Natural killer cell (primary cell): ENCODE results near the gene MACROH2A1. TPM values are rescaled to one million over a fixed set of nuclear protein-coding genes. Genes with fewer than 3 reads are reported as not detected.

Source experiments
- ATAC-seq, 3 donors: fragments of 150-1000 bp in 2 of 3; fragments of 200-7000 bp in 1 of 3; cut with Tn5 transposase; 1 replicate in 1 of 3; 2 replicates in 2 of 3; pipeline ENCODE4 v1.10.0; 2021; ENCODE audit warnings: mild to moderate bottlenecking in 2 of 3, moderate library complexity in 2 of 3
- DNase-seq, 2 donors: peaks; one replicate each; pipeline versions ENCODE4 v3.0.0 to v3.0.0-alpha.2; 2013 to 2021; ENCODE audit warnings: mixed read lengths in 1 of 2
- H3K27ac ChIP-seq: one replicate; pipeline ENCODE4 v1.5.1; 2013; ENCODE audit warnings: mild to moderate bottlenecking, low read length
- H3K27me3 ChIP-seq: one replicate; pipeline ENCODE4 v1.6.1; 2013; ENCODE audit warnings: low read length; ENCODE audit not compliant: control insufficient read depth, insufficient read depth
- H3K36me3 ChIP-seq: one replicate; pipeline ENCODE4 v1.6.1; 2013; ENCODE audit warnings: low read length; ENCODE audit not compliant: control insufficient read depth, insufficient read depth
- H3K4me1 ChIP-seq: one replicate; pipeline ENCODE4 v1.6.1; 2013; ENCODE audit warnings: low read length; ENCODE audit not compliant: control insufficient read depth, insufficient read depth
- H3K4me3 ChIP-seq: one replicate; pipeline ENCODE4 v1.5.1; 2013; ENCODE audit warnings: low read length
- H3K9me3 ChIP-seq: one replicate; pipeline ENCODE4 v1.6.1; 2013; ENCODE audit warnings: low read length; ENCODE audit not compliant: control insufficient read depth, insufficient read depth
- H3K27ac Mint-ChIP-seq, 2 donors: one replicate each; pipeline ENCODE4 v1.8.0; 2022; ENCODE audit warnings: mild to moderate bottlenecking in 2 of 2, mixed read lengths in 2 of 2, moderate library complexity in 1 of 2
- H3K27me3 Mint-ChIP-seq, 2 donors: one replicate each; pipeline ENCODE4 v1.8.0; 2022; ENCODE audit warnings: low read depth in 2 of 2, mixed read lengths in 2 of 2
- H3K36me3 Mint-ChIP-seq: one replicate; pipeline ENCODE4 v1.8.0; 2022; ENCODE audit warnings: mixed read lengths
- H3K4me1 Mint-ChIP-seq, 2 donors: one replicate each; pipeline ENCODE4 v1.8.0; 2022; ENCODE audit warnings: mixed read lengths in 2 of 2
- H3K4me3 Mint-ChIP-seq: one replicate; pipeline ENCODE4 v1.8.0; 2022; ENCODE audit warnings: mild to moderate bottlenecking, moderate library complexity, mixed read lengths
- H3K9me3 Mint-ChIP-seq, 2 donors: one replicate each; pipeline ENCODE4 v1.8.0; 2022; ENCODE audit warnings: mixed read lengths in 2 of 2
- CTCF ChIP-seq: fragments of 200-600 bp; IDR thresholded peaks from one replicate; pipeline ENCODE4 v1.8.0; 2022; ENCODE audit warnings: antibody characterized with exemption
- WGBS: methylation state at CpG from one replicate; pipeline ENCODE4 v1.1.7; 2013; ENCODE audit warnings: missing lambda C conversion rate; ENCODE audit not compliant: insufficient coverage; 5-methylcytosine and 5-hydroxymethylcytosine counted together
- intact Hi-C: fragments of 100-400 bp; cut with micrococcal nuclease; formaldehyde crosslinking; loops from one replicate; pipeline ENCODE4 v1.14.2; 2022
- total RNA-seq, 4 donors: library from RNA; stranded (reverse); fragments of 120-200 nt in 1 of 4; gene quantifications; one replicate each; pipeline versions ENCODE4 v1.2.3 to v1.2.4, GENCODE V29; 2013 to 2022

Gene MACROH2A1
- total RNA-seq, 3 donors from 2014 or later (not counting 1 experiment from before 2014, with no cell fraction given): 139 to 160 (median 139) TPM

- Mint-ChIP-seq H3K27ac (no peak overlapping the region), H3K4me1 (no peaks in the 10 kb centered on the region), H3K27me3 (no peaks in the 10 kb centered on the region), H3K4me3 (no peak overlapping the region), H3K9me3 (no peaks in the 10 kb centered on the region), H3K36me3 (no peaks in the 10 kb centered on the region)
- H3K4me1 ChIP-seq: no peaks in the 10 kb centered on the region
- TF ChIP-seq CTCF: no peak
- 97% methylated on average over 48 of the region's 48 CpGs for WGBS
- intact Hi-C loops: no loop called here
- H3K4me3 ChIP-seq: no peak overlapping the region
- H3K27ac ChIP-seq: no peak overlapping the region
- DNase-seq (no peak), ATAC-seq (no peak)
- H3K9me3 ChIP-seq: no peaks in the 10 kb centered on the region
- H3K36me3 ChIP-seq: peaks cover 8% of the 10 kb centered on the region
- no peaks in the 10 kb centered on the region for H3K27me3 ChIP-seq
Observed at GRCh38 chr5:135326296-135327254, 72.5 kb downstream of the MACROH2A1 start.

GRCh38 chr5:135324897-135325650, 74.0 kb downstream of the MACROH2A1 start:
- no peaks in the 10 kb centered on the region for H3K4me1 ChIP-seq
- intact Hi-C loops: no loop called here
- 71% methylated on average over 17 of the region's 17 CpGs for WGBS
- Mint-ChIP-seq H3K9me3 (no peaks in the 10 kb centered on the region), H3K4me1 (no peaks in the 10 kb centered on the region), H3K27me3 (no peaks in the 10 kb centered on the region), H3K36me3 (no peaks in the 10 kb centered on the region), H3K4me3 (no peak overlapping the region), H3K27ac (no peak overlapping the region)
- H3K9me3 ChIP-seq: no peaks in the 10 kb centered on the region
- H3K27me3 ChIP-seq: no peaks in the 10 kb centered on the region
- H3K36me3 ChIP-seq: no peaks in the 10 kb centered on the region
- DNase-seq (peak in 1 of 2 donors; percentile 63), ATAC-seq (no peak)
- no peak overlapping the region for H3K4me3 ChIP-seq
- TF ChIP-seq CTCF: no peak
- no peak overlapping the region for H3K27ac ChIP-seq

- Histone ChIP-seq H3K27ac (no peak overlapping the region), H3K27me3 (no peaks in the 10 kb centered on the region), H3K4me3 (no peak overlapping the region), H3K4me1 (no peaks in the 10 kb centered on the region), H3K9me3 (no peaks in the 10 kb centered on the region), H3K36me3 (no peaks in the 10 kb centered on the region)
- Mint-ChIP-seq H3K27ac (no peak overlapping the region), H3K27me3 (no peaks in the 10 kb centered on the region), H3K4me3 (no peak overlapping the region), H3K4me1 (no peaks in the 10 kb centered on the region), H3K36me3 (no peaks in the 10 kb centered on the region), H3K9me3 (no peaks in the 10 kb centered on the region)
- ATAC-seq: no peak
- intact Hi-C loops: no loop called here
- no peak for TF ChIP-seq CTCF
- WGBS: 90% methylated on average over 8 of the region's 8 CpGs
- DNase-seq: no peak
Observed at GRCh38 chr5:135324160-135324559, 74.9 kb downstream of the MACROH2A1 start.
